ENCODE results near the gene NCOA5.

NCOA5 gene

GRCh38 chr20:46014517-46015396, 75.0 kb downstream of the NCOA5 start:
- DNase-seq (ENCODE audit: low spot score): no peak

- DNase-seq (ENCODE audit: low spot score): peak; percentile 80
Observed at GRCh38 chr20:46013829-46014516, 75.8 kb downstream of the NCOA5 start.

- DNase-seq (ENCODE audit: low spot score): no peak
Observed at GRCh38 chr20:46013322-46013828, 76.4 kb downstream of the NCOA5 start.

GRCh38 chr20:46012921-46013320, 76.8 kb downstream of the NCOA5 start:
- DNase-seq (ENCODE audit: low spot score): no peak

GRCh38 chr20:46011631-46012482, 77.9 kb downstream of the NCOA5 start:
- DNase-seq (ENCODE audit: low spot score): no peak
